Mucosa of gallbladder (tissue), 1 donor: Measurements from ENCODE around the gene RNASEH2B. TPM values are rescaled to one million over a fixed set of nuclear protein-coding genes. Genes with fewer than 3 reads are reported as not detected.

Experiments used
- DNase-seq: peaks from one replicate; pipeline ENCODE4 v3.0.0-alpha.2; 2020; ENCODE audit warnings: low spot score
- total RNA-seq: library from RNA; stranded (reverse); gene quantifications from one replicate; pipeline ENCODE4 v1.2.1, GENCODE V29; 2021
- donor health status: DM: no; HTN: no; CAD: no.

The RNASEH2B gene
- total RNA-seq, 1 donor from 2014 or later: 29.8 TPM

DNA sequence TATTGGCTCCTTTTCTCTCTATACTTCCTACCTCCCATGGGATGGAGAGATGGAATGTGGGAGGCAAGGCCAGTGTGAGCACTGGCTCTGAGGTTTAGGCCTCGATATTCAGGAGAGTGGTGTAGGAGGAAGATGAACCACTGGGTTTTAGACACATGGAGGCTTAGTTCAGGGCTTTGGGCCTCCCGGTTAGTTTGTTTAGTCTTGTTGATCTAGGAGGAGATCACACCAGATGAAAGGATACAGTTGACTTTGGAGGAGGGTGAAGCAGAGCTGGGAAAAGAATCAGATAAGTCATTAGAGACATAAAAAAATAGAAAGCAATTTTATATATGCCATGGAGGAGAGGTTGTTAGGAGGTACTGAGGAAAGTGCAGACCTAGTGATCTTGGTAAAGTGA is 30.9 kb downstream of the RNASEH2B start:
- DNase-seq: no peak

- no peak for DNase-seq
Measured at GRCh38 chr13:50941146-50941545, 31.6 kb downstream of the RNASEH2B start.

GRCh38 chr13:50942630-50943311 is 33.2 kb downstream of the RNASEH2B start:
- no peak for DNase-seq

DNA sequence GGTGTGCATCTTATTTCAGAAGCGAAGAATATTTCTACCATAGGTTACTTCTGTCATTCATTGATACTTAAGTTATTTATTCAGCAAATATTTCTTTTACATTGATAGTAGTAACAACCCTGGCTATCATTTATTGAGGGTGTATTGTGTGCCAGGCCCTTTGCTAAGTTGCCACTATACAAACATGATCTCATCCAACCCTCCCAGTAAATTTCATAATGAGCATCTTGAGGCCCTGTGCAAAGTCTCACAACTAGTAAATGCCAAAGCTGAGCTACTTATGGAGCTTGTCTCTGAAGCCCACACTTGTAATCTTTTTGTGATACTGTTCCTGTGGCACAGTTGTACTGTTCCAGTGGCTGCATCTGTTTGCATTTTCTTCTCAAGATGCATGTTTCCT is 36.1 kb downstream of the RNASEH2B start:
- no peak for DNase-seq

DNA sequence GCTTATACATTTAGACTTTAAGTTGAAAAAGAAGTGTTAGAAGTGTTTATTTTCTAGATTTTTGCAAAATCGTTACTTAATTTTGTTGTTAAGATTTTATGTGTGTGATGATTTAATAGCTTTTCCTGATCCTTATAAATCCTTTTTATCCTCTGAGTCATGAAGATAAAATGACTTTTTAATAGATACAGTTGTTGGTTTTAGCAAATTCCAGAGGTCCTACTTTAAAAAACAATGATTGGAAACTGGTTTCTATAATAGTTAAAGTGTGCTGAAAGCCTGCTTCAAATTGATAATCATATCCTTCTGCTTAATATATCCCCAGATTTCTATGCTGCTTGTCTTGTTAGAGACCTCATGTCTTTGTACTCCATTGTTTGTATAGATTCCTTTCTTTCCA is 39.0 kb downstream of the RNASEH2B start:
- no peak for DNase-seq

DNA sequence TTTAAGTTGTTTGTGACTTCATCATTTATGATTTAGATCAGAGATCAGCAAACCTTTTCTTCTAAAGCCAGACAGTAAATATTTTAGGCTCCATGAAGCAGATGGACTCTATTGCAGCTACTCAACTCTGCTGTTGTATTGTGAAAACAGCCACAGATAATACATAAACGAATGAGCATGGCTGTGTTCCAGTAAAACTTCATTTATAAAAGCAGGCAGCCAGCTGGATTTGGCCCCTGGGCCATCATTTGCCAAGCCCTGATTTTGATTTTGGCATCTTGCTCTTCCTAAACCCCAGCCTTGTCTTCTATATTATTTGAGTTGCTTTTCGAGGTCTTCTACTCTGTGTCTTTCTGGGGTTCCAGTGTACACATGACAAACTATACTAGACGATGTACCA is 41.3 kb downstream of the RNASEH2B start:
- no peak for DNase-seq

DNA sequence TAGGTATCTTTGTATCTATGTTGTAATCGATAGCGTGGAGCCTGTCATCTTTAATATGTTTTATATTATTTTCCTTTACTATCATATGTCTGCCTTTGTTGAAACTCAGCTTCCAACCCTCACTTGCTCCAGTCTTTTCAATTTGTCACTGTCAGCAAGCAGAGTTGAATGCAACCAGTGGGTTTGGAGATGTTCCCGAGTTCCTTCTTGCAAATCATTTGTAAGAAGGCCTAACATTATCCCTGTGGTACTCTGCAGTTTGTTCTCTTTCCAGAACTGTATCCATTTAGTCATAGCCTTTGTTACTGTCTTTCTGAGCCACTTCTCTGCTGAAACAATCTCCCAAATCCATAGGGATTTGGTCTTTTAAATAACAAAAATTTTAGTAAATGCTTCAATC is 41.8 kb downstream of the RNASEH2B start:
- no peak for DNase-seq

GRCh38 chr13:50955241-50955640 is 45.6 kb downstream of the RNASEH2B start:
- DNase-seq: no peak

- DNase-seq: no peak
Measured at GRCh38 chr13:50955798-50956197, 46.2 kb downstream of the RNASEH2B start.

DNA sequence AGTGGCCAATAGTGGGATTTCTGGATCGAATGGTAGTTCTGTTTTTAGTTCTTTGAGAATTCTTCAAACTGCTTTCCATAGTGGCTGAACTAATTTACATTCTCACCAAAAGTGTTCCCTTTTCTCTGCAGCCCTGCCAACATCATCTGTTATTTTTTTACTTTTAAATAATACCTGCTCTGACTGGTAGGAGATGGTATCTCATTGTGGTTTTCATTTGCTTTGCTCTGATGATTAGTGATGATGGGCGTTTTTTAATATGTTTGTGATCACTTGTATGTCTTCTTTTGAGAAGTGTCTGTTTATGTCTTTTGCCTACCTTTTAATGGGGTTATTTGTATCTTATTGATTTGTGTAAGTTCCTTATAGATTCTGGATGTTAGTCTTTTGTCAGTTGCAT is 48.0 kb downstream of the RNASEH2B start:
- DNase-seq: no peak

DNA sequence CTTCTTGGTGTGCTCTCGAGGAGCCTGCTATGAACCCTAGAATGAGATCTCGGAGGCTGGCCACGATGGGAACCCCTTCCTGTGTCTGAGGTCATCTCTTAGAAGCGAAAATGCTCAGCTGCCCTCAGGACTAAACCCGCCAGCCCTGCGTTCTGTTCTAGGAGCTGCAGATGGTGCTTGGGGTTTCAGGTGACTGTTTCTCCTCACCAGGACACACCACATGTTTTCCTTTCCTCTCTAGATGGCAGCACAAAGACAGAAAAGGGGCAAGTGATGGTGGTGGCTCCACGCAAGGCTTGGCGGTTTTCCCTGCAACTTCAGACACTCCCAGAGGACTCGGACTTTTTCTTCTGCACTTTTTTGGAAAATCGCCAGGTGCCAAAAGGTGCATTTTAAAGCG is 60.1 kb downstream of the RNASEH2B start:
- no peak for DNase-seq

GRCh38 chr13:50970956-50971355 is 61.4 kb downstream of the RNASEH2B start:
- DNase-seq: no peak

- no peak for DNase-seq
Measured at GRCh38 chr13:50974268-50974667, 64.7 kb downstream of the RNASEH2B start.

GRCh38 chr13:50979187-50979586 is 69.6 kb downstream of the RNASEH2B start:
- no peak for DNase-seq

DNA sequence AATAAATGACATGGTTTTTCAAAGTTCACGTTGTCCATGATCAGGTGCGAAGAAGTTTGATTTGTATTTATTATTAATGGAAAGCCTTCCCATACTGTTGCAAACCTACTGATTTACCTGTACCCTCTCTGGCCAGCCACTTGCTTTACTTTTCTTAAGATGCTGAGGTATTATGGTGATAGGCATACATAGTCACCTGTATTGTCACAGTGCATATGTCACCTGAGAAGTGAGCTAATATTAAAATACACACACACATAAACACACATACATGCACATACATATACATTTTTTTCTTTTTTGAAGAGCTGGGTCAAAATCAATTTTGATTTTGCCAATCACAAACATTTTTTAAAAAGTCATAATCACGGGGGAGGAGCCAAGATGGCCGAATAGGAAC is 72.1 kb downstream of the RNASEH2B start:
- DNase-seq: no peak

DNA sequence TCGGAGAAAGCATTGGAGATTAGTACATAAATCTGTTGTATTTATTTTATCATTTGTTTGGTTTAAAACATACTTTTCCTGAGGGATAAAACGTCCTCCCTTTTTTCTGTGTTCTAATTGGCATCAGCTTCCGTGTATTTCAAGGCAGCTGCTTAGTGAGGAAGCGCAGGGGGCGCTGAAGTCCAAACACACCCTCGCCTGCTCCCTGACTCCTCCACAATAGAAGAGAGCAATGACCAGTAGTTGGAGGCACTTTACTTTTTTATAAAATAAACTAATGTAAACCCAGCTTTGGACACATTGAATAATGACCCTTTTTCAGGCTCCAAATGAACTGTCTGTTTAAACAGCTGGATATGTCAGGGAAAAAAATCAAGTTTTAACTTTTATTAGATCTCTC is 79.9 kb downstream of the RNASEH2B start:
- DNase-seq: no peak

- no peak for DNase-seq
Measured at GRCh38 chr13:50990065-50990817, 80.7 kb downstream of the RNASEH2B start.

DNA sequence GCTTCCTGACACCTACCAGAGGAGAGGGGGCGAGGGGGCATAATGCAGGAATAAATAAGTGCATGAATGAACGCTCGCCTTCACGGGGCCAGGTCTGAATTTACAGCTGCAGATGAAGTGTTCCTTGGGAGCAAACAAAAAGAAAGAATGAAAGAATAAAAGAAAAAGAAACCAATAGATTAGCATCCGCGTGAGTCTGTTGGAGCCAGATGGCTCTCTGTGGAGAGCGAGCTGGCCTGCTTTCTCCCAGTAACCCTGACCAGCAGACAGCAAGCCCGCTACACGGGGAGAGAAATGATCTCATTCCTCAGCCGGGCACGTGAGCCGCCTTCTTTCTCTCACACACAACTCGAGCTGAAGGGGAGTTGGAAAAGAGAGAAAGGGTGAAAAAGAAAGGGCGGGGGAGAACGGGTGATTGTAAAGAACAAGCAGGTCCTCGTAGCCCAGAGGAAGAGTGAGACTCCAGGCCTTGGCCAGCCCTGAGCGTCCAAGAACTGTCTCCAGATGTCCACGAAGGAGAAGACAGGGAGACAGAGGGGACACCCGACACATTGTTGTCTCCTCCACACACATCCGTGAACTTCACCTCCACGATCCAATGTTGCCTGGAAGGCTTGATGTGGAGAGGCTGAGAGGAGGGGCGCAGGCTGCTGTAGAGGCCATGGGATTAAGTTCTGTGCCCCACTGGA is 81.4 kb downstream of the RNASEH2B start:
- DNase-seq: peak; percentile 62

GRCh38 chr13:50991579-50992521 is 82.3 kb downstream of the RNASEH2B start:
- DNase-seq: no peak

- DNase-seq: no peak
Measured at GRCh38 chr13:50993371-50993770, 83.8 kb downstream of the RNASEH2B start.

- DNase-seq: no peak
Measured at GRCh38 chr13:50993934-50994333, 84.3 kb downstream of the RNASEH2B start.

DNA sequence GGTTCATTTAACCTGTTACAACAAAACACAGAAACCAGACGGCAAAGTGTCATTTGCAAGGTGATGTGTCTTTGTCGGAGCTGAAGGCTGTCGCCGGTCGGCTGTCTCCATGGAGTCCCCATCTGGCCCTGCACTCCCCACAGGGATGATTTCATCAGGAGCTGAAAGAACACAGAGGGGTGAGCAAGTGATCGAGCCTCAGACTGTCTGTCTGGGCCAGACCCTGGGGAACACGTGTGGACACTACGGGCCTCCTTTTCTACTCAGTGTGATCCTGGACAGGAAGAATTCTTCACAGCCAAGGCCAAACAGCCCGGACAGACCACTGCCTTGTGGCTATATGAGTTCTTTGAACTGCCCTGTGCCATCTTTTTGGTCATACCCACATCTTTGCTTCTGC is 85.1 kb downstream of the RNASEH2B start:
- no peak for DNase-seq
